ENCODE measurements around the gene ATP8A2.
A peak's percentile ranks its signal among the peaks of the same experiment; 100 is the strongest.

The ATP8A2 gene

DNA sequence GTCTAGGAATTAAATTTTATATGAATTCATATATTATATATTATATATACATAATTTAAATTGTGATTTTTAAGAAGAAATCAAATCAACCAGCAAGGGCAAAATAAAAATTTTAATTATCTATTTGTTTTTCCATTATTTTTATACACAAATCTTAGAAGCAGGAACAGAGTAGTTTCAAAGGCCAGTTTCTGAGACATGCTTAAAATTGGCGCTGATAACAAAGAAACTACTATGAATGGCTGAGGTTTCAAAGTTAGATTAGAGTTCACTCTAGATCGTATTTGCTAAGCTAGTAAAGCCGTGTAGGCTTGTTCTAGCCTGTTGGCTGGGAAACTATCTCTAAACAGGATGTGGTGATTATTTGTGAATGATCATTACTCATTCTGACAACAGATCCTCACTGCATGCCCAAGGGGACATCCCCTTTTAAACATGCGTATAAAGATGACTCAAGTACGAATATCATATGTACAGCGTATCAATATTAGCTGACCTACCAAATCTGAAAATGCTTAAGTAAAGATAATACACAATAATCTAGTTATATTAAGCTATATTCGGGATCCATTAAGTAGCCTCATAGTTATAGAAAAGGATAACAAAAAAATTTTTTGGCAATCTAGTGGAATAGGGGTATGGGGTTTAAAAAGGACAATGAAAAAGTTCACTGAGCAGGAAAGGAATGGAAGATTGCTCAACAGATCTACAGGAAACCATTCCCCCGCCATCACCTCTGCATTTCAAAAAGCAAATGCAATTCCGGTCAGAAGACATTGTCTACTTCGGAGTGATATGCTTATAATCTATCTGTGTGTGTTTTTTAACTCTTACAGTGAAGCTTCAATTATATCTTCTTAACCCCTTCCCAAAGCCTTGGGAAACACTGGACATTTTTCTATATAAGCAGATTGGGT lies 529.9 kb downstream of the ATP8A2 start:
- DNase-seq: no peak

DNA sequence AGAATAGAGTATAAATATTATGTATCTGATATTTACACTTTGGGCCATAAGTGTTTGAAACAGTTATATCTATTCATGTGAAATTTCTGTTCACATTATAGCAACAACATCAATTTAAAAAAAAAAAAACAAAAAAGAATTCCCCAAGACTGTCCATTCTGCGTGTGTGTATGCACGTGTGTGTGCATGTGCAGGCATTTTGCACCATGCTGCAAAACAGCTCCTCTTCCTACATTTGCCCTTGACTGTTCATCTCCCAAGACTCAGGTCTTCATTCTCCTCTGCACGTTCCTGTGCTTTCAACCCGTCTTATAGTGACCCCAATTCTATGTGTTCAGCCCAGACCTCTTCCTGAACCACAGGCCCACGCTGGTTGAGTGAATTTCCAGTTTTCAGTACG lies 530.7 kb downstream of the ATP8A2 start:
- DNase-seq: no peak

DNA sequence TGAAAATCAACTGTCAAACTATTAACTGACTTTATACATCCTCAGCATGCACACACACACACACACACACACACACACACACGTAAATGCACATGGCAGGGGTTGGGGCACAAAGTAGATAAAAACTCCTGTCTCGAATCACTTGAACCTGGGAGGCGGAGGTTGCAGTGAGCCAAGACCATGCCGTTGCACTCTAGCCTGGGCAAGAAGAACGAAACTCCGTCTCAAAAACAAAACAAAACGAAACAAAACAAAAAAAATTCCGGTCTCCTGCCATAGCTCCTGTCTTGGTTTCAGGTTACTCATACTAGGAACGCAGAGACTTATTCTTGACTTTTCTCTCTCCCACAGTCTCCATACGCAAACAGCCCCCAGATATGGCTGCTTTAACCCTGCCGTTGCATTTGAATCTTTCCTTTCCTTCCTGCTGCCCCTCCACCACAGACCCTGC lies 531.1 kb downstream of the ATP8A2 start:
- no peak for DNase-seq

DNA sequence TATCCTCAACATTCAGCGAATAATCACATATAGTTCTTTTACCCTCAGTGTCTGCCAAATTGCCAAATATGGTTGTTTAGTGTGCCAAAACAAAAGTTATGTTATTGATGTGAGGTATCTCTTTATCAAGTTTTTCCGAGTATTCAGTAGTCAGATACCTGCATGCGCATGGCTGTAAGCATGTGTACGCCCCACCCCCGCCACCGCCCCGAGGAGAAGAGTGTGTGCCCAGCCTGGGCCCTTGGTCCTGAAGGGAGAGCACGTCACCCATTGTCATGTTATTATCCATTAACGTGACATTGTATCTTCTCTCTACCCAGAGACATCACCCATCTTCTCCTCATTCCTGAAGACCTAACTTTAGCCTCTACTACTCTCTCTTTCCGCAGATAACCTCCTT lies 533.1 kb downstream of the ATP8A2 start:
- no peak for DNase-seq

DNA sequence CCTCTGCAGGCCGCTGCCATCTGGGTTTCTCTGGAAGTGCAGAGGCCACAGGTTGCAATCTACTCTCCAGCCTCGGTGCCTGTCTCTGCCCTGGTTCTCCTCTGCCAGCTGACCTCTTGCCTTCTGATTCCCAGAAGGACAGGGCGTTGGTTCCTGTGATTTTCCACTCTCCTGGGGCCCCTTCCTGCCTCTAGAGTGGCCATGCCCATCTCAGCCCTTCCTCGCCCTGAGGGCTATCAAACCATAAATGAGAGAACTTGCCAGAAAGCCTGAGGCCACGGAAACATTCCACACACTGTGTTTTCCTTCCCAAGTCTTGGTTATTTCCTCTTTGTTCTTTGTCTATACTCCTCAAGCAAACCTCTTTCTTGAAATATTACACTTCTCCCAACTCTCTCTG lies 533.8 kb downstream of the ATP8A2 start:
- DNase-seq: no peak

DNA sequence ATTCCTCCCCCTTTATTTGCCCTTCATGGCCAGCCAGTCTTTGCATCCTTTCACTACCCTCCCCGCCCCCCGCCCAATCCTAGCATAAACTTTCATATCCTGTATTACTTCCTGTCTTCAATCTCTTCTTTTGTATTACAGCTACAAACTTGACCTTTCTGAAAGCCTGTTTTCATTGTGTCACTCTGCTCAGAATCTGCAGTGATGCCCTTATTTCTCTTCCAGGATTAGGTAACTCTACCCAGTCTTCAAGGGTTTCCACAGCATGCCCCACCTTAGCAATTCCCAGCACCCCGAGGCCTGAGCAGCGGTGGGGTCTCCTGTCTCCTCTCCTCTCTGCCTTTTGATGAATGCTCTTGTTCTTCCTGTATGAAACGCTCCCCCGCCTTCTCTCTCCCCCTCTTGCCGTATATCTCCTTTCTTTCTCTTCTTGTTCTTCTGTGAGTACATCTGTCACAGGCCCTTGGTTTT lies 534.5 kb downstream of the ATP8A2 start:
- no peak for DNase-seq

DNA sequence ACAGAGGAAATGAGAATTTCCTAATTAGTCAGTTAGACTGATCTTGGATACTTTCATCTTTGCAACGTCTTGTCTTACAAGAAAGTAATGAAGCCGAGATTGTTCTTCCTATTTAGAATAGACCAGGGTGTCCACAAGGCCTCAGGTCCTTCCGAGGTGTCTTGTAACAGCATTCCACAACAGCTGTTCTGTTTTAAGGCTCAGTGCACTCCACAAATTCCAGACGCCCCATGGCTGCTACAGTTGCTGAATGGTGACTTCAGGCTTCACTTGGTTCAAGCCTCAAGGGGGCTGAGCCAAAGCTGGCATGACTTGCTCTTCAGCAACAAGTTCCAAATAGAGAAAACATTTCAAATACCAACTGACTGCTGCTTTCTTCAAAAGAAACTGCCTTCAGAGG lies 536.6 kb downstream of the ATP8A2 start:
- no peak for DNase-seq

DNA sequence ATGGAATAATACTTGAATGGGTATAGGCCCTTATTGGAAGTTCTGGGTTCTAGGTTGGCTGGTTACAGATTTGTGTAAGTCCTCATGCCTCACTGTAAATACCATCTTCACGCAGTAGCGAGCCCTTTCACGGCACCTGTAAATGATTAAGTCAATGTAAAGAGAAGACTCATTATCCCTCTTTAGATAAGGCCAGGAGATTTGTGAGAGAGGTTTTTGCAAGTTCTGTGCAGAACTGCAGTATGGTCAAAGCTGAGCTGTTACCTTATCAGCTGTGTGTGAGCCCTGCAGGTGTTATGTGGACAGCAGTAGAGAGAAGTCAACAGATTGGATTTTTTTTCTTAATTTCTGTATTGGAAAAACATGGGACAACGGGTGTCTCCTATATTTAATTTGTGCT lies 538.5 kb downstream of the ATP8A2 start:
- DNase-seq: no peak

DNA sequence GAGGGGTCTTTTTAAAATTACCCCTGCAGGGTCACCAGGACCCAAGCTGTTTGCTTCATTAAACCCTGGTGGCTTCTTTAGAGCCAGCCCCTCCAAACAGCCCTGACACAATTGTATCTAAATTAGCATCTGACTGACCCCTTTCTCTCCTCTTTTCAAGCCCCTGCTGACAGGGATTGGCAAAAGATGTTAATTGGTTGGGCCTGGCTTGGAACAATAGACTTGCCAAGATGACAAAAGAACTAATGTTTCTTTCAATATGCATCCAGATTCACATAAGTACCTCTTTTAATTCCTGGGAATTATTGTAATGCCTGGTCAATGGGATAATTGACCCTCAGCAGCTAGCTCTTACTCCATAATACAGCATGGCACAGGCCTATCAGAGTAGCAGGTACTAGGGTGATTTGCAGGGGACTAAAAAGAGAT lies 539.2 kb downstream of the ATP8A2 start:
- DNase-seq: peak; percentile 22

DNA sequence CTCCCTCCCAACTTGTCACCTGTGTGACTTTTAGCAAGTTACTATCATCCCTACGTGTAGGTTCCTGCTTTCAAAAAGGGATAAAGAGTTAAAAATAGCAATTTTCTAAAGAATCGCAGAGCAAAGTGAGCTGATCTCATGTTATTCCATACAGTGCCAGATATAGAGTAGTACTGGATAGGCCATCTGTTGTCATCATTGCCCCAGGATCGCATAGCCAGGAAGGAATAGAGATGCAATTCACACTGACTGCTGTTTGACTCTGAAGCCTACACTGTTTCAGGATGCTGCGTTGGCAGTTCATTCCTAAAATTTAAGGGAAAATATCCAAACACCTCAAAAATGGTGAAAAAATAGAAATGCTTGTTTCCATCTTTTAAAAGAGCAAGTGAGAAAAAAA lies 541.2 kb downstream of the ATP8A2 start:
- DNase-seq: no peak

DNA sequence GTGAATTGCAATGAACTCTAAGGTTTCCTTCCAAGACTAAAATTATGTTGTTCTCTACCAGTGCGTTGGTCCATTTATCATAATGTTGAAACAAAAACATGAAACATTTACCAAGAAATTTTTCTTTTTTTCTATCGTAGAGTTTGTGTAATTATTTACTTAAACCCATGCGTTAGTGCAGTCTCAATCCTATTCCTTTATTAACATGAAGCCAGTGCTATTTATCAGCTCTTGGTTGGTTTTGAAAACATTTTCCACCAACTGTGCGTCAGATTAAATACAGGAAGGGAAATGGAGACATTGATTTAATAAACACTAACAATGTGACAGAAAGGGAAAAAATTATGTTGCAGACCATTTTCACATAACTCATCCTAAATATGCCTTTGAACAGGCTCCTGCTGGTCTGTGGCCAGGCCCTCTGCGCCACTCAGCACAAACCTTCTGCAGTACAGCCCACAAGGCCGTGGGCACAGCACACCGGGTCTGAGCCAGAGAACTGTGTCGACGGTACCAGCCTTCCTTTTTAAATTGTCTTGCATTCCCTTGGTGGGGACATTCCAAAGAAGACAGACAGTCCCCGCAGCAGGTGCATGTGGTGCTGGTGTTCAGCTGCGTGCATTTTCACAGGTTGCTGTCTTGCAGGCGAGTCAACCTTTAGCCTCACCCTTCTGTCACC lies 544.2 kb downstream of the ATP8A2 start:
- no peak for DNase-seq

DNA sequence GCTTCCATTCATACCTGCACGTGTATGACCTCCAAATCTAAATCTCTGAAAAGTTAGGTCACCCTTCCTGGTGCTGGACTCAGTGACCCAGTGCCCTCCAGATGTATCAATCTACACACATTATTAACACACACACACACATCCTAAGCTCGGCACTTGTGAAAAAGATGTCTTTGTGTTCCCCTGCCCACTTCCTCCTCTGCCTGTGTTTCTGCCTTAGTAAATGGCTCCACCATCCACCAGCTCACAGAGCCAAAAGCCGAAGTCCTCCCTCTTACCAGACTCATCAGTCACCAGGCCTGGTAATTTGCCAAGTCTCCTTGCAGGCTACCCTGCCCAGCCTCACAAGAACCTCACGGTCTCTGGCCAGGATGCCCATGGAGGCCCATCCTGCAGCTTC lies 548.5 kb downstream of the ATP8A2 start:
- DNase-seq: no peak

DNA sequence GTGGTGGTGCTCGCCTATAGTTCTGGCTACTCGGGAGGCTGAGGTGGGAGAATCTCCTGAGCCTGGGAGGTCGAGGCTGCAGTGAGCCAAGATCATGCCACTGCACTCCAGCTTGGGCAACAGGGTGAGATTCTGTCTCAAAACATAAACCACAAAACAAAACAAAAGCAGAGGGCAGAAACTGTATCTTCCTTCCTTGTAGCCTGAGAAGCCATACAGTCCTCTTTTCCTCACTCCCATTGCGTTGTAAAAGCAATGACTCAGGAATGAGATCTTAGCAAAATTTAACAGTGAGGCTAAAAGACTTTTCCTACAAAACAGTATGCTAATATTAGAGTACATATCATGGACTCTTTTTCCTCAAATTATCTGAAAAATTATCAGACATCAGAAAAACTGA lies 549.2 kb downstream of the ATP8A2 start:
- no peak for DNase-seq

DNA sequence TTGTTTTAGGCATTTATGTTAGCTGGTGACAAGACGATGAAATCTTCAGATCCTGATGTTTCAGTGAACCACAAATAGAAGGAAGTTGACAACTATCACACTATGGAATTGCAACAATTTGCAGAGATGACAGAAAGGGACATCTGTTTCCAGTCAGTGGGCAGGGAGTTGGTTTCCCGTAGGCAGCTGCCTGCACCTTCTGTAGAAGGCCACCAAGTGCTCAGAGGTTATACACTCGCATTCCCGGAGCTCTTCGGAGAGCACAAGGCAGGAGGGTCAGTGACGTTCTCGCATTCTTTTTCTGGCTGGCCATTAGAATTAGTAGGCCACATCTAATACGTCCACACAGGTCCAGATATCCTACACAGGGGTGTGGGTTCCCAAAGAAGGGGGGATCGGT lies 550.6 kb downstream of the ATP8A2 start:
- DNase-seq: no peak

DNA sequence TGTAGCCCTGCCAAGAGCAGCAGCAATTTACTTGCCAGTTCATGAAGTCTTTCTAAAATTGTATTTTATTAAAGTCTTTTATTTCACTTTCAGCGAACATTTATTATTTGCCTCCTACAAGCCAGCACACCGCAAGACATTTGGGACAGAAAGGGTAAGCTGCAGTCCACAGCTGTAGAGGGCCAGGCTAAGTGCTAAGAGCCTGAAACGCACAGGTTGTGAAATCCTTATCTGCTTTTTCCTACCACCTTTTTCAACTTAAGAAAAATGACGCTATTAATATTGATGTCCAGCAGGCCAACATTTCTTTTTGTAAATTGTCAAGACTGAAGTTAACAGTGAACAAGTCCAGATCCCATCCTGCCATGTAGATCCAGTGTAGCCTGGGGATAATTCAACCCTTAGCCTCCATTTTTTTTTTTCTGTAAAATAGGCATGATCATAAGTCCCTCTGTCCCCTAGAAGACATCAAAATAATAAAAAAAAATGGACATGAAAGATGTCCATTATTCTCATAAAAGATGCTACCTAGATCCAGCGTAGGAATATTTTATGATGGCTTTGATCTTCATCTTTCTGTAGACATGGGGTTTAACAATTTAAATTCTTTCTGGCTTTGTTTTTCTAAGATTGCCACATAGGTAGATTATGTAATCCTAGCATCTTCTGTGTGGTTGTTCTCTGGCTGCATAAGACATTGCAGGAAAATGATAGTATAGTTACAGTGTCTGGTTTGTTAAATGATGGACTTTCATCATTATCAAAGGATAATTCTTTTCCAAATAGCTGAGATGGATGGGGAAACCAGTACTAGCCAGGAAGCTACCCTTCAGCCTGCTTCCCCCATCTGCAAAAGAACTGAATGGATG lies 551.7 kb downstream of the ATP8A2 start:
- DNase-seq: no peak

DNA sequence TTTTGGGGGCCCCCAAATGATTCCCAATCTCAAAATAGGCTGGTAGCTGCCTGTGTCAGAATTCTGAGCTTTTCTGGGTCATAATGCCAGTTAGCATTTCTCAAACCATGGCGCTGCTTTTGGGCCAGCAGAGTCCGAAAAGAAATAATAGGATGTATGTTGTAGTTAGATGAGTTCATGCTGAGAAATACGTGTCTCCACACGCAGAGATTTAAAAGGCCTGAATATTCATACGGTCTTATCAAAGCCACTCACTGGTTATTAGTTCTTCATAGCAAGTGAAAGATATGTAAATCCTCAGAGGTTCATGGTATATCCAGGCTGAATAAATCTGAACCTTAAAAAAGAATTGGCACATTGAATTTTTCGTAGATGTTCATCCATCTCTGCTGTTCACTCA lies 555.6 kb downstream of the ATP8A2 start:
- DNase-seq: no peak

DNA sequence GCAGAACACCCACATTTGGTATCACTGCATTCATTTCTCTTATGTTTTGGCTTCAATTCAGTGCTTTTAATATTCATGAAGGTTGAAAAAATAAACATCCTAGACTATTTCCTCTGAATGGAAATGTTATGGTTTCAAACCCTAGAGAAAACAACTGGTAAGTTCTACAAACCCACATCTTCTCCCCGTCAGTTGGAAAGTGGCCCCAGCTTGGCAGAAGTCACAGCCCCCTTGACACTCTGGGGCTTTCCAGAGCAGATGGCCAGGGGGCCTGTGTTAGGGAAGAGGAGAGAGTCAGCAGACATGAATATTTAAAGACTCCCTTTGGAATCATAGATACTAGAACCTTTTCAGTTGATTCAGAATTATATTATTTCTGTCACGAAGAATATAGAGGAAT lies 556.2 kb downstream of the ATP8A2 start:
- no peak for DNase-seq

DNA sequence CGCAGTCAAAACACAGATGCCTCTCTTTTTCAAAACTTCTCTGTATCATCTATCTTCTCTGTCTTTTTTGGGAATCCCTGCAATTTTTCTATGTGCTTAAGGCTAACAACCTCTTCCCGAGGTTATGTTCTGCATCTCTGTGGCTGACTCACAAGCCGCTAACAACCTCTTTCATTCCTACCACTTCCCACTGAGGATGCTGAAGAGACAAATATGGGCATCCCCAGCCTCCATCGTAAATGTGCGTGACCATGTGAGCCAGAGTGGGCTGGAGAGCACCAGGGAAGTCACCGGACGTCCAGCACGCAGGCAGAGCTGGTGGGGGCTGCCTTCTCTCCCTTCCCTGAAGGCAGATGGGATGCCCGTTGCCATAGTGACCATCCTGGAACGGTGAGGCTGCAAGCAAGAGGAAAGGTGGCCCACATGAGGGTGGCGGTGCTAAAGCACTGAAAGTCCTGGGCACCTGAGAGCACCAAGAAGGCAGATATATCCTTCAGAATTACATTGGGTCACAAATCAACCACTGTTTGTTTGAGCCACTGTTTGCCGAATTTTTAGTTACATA lies 557.2 kb downstream of the ATP8A2 start:
- DNase-seq: no peak

DNA sequence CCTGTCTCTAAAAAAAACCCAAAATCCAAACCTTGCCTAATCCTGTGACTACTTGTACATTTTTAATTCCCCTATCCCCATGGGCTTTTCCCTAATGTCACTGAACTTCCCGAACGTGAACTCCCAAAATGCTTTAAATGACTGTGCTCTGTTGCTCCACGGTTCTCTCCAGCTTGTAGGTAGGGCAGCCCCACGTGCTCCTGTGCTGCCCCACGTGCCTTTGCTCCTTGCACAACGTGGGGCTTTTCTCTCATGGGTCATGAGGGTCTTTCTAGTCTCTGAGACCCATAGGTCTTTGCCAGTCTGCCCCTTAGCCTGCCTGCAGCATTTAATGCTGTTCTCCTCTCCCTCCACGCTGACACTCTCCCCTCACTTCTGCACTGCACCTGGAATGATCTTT lies 558.0 kb downstream of the ATP8A2 start:
- DNase-seq: no peak

DNA sequence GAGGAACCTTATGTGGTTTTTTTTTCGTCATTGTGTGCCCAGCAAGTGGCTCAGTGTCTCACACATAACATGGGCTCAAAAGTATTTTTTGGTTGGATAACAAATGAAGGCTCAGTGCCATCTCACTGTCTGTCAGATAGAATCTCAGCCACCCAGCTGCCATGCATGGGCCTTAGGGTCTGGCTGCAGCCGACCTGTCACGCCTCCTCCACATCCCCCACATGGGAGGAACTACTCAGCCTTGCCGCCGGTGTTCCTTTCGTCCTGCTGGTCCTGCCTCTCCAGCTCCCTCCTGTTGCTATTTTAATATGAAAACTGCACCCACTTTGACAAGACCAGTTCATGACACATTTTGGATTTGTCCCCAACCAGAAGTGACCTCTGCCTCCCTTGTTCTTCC lies 558.9 kb downstream of the ATP8A2 start:
- DNase-seq: no peak

DNA sequence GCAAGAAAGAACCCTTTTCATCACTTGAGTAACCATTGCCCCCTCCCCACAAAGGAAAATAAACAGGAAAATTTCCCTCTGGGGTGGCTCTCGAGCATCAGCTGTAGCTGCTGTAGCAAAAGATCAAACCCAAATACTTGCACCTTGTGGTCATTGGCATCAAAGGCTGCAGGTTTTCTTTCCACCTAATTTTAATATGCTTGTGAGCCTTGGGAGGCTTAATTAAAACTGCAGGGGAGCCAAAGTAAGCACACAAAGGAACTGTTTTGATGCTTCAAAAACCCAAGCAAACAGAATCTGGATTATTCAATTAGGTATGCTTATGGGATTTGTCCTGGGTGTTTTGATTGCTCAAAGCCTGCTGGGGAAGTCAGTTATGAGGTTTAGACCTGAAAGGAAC lies 560.6 kb downstream of the ATP8A2 start:
- no peak for DNase-seq

DNA sequence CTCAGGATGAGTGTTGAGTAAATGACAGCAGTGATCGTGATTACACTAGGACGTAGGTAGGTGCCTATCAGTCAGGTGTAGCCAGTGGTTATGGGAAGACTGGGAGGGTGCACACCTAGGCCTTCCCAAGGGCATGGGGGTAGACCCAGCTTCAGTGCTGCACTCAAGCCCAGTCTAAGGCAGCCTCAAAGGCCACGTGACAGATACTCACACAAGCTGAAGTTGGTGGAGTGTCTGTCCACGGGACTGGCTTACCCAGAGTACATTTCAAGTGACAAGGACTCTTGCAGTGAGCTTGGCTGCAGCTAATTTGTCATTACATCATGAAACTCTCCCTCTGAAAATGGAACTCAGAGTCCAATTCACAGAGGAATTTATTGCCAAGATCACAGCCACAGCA lies 561.7 kb downstream of the ATP8A2 start:
- DNase-seq: no peak

DNA sequence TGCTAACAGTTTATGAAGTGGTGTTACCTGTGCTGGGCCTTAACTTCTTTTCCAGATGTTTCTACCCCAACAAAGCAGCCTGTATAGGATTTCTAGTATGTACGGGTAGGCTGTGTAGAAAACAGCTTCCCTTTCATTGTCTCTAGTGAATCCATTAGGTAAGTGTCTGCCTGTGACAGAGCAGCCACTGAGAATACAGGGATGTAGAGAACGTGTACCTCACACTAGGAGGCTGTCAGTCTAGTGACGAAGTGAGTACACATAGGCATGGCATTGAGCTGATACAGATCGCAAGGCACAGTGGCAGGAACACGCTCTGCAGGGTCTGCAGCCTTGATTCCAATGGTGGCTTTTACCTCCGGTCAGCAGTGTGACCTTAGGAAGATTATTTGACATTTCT lies 562.4 kb downstream of the ATP8A2 start:
- no peak for DNase-seq
